HepG2 (cell line): ENCODE measurements around the gene XRCC2. TPM values are rescaled to one million over a fixed set of nuclear protein-coding genes. Genes with fewer than 3 reads are reported as not detected.

Experiments used
- polyA plus RNA-seq, 8 experiments: library from polyadenylated mRNA; depleted of rRNA in 3 of 8; stranded (reverse) in 7 of 8; unstranded in 1 of 8; fragments of >200 nt; fragmentation: Illumina TruSeq in 4 of 8; extraction: Trizol in 4 of 8; gene quantifications; 2 replicates each; pipeline versions ENCODE4 v1.2.1 to v1.2.3, GENCODE V29; 2011 to 2016; ENCODE audit warnings: low read depth in 4 of 8, missing spikeins in 1 of 8, mixed read lengths in 1 of 8; ENCODE audit not compliant: insufficient read depth in 1 of 8
- small RNA-seq, 3 experiments: library from RNA; depleted of rRNA; stranded (forward); fragments of <200 nt; gene quantifications; one replicate each; pipeline ENCODE3, GENCODE V24; 2012; ENCODE audit warnings: low read depth in 2 of 3, low replicate concordance in 1 of 3; ENCODE audit not compliant: insufficient read length in 3 of 3, insufficient read depth in 2 of 3
- total RNA-seq, 5 experiments: library from RNA; depleted of rRNA; stranded (reverse); fragments of >200 nt; fragmentation: Illumina TruSeq; extraction: Trizol; gene quantifications; 2 replicates each; pipeline ENCODE4 v1.2.3, GENCODE V29; 2016; ENCODE audit warnings: low read depth in 1 of 5

Gene XRCC2
- total and polyA plus RNA-seq, 2 of the 13 experiments (the other 11 are each of a cell fraction or from before 2014, with no cell fraction given) = 3.8 to 14.5 TPM

Small RNA genes within 50 kb of the gene (small RNA-seq; reads per million reads assigned to genes)
- gene RF00568 = 0 reads per million in 3 experiments

Other genes starting within 250 kb of the XRCC2 start
- gene KMT2C, start 240.1 kb downstream of the XRCC2 start, total RNA-seq (2016; rRNA removed; fragmentation: Illumina TruSeq; extraction: Trizol) = 14.4 and 22.9 TPM in 2 replicates
- 7.1 and 7.5 TPM in 2 replicates for gene KMT2C, start 240.1 kb downstream of the XRCC2 start, polyA plus RNA-seq (2011; rRNA removed)
- 8.2 and 8.5 TPM in 2 replicates for gene ACTR3B, start 83.6 kb upstream of the XRCC2 start, total RNA-seq (2016; rRNA removed; fragmentation: Illumina TruSeq; extraction: Trizol)
- gene ACTR3B, start 83.6 kb upstream of the XRCC2 start, polyA plus RNA-seq (2011; rRNA removed) = 7.7 and 8.8 TPM in 2 replicates